Esophagus muscularis mucosa (tissue), 3 donors: ENCODE data around the gene CTU1.

Experiments used
- POLR2A ChIP-seq: fragments of 450-650 bp; IDR thresholded peaks from one replicate; pipeline ENCODE4 v1.6.1; 2017; ENCODE audit warnings: antibody characterized with exemption, moderate library complexity, mild to moderate bottlenecking, low read depth
- POLR2AphosphoS5 ChIP-seq, 2 donors: sonication (generic); formaldehyde crosslinking; IDR thresholded peaks; one replicate each; pipeline ENCODE4 v1.6.1; 2017; ENCODE audit warnings: antibody characterized with exemption in 2 of 2
- TF ChIP-seq, protein P1 (sequence below), 3 experiments: fragments of 200-600 bp in 2 of 3; fragments of 450-650 bp in 1 of 3; sonication (generic) in 2 of 3; IDR thresholded peaks; one replicate each; pipeline ENCODE4 v1.5.1; 2017 to 2019; ENCODE audit warnings: antibody characterized with exemption in 3 of 3, mild to moderate bottlenecking in 2 of 3, moderate library complexity in 1 of 3

DNA sequence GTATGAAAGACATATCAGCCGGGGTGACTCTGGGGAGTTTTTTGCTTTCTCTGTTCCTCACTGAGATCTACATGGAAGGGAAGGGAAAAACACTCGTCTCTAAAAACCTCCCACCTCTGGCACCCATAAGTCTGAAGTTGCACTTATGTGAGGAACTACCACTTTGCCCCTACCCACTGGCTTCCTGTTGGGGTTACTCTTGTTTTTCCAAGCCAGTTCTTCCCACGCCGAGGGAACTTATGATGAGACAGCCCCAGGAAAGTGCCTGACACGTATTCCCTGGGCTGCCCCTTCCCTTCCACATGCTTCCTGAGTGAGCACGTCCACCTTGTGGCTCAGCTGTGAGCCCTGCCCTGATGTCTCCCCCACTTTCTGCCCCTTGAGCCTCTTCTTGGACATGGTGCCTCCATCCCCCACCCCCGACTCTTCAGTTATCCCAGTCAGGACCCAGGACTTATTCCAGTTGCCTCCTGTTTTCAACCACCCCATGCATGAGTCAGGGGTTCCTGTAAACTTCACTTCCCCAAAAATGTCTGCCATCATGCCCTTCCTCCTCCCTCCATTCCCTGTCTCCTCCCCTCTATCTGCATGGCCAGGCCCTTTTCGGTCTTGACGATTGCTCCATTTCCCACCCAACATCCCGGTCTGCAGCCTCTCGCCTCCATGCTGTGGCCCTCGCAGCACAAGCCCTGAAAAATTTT, 28.8 kb upstream of the CTU1 start:
- TF ChIP-seq POLR2AphosphoS5 (IDR thresholded peaks at IDR 0.05) = no peak
- no peak for TF ChIP-seq POLR2A
- TF ChIP-seq, protein P1, sequence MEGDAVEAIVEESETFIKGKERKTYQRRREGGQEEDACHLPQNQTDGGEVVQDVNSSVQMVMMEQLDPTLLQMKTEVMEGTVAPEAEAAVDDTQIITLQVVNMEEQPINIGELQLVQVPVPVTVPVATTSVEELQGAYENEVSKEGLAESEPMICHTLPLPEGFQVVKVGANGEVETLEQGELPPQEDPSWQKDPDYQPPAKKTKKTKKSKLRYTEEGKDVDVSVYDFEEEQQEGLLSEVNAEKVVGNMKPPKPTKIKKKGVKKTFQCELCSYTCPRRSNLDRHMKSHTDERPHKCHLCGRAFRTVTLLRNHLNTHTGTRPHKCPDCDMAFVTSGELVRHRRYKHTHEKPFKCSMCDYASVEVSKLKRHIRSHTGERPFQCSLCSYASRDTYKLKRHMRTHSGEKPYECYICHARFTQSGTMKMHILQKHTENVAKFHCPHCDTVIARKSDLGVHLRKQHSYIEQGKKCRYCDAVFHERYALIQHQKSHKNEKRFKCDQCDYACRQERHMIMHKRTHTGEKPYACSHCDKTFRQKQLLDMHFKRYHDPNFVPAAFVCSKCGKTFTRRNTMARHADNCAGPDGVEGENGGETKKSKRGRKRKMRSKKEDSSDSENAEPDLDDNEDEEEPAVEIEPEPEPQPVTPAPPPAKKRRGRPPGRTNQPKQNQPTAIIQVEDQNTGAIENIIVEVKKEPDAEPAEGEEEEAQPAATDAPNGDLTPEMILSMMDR (IDR thresholded peaks at IDR 0.05) = no peak
